GM12878 (cell line): ENCODE measurements around the gene MRPL50.

Experiments used
- EGR1 ChIP-seq, 2 experiments: IDR thresholded peaks; 1 replicate in 1 of 2; 2 replicates in 1 of 2; pipeline ENCODE4 v1.6.1; 2011 to 2012; ENCODE audit warnings: low read depth in 2 of 2, low read length in 2 of 2, borderline replicate concordance in 1 of 2, mild to moderate bottlenecking in 1 of 2, moderate library complexity in 1 of 2
- EP300 ChIP-seq, 2 experiments: fragments of 150-350 bp in 1 of 2; IDR thresholded peaks; 2 replicates each; pipeline ENCODE4 v1.6.1; 2011 to 2012; ENCODE audit warnings: low read depth in 2 of 2, low read length in 2 of 2, borderline replicate concordance in 1 of 2, improper control_type of control experiment in 1 of 2, inconsistent platforms in 1 of 2; ENCODE audit not compliant: control insufficient read depth in 1 of 2
- POLR2A ChIP-seq: IDR thresholded peaks from 2 replicates; pipeline ENCODE4 v1.6.1; 2011; ENCODE audit warnings: low read depth, mild to moderate bottlenecking, low read length
- RAD51 ChIP-seq: fragments of 450-650 bp; IDR thresholded peaks from 2 replicates; pipeline ENCODE4 v1.6.1; 2016; ENCODE audit warnings: moderate library complexity, mild to moderate bottlenecking, inconsistent platforms
- RBBP5 ChIP-seq: fragments of 200-600 bp; sonication (generic); conservative IDR thresholded peaks from 2 replicates; pipeline ENCODE4 v1.6.1; 2016
- RFX5 ChIP-seq: IDR thresholded peaks from 2 replicates; pipeline ENCODE4 v1.6.1; 2011; ENCODE audit warnings: low read depth, low read length, improper control_type of control experiment
- SMC3 ChIP-seq: IDR thresholded peaks from 2 replicates; pipeline ENCODE4 v1.6.1; 2011; ENCODE audit warnings: low read length, improper control_type of control experiment, borderline replicate concordance
- SP1 ChIP-seq: IDR thresholded peaks from one replicate; pipeline ENCODE4 v1.6.1; 2011; ENCODE audit warnings: low read depth, low read length
- SUZ12 ChIP-seq: fragments of 200-600 bp; sonication (generic); IDR thresholded peaks from one replicate; pipeline ENCODE4 v1.6.1; 2018; ENCODE audit warnings: antibody characterized with exemption, mild to moderate bottlenecking; ENCODE audit not compliant: unreplicated experiment
- TF ChIP-seq, protein P1 (sequence below), 3 experiments: IDR thresholded peaks in 2 of 3; conservative IDR thresholded peaks in 1 of 3; 2 replicates each; pipeline ENCODE4 v1.5.1; 2011; ENCODE audit warnings: low read depth in 3 of 3, low read length in 3 of 3, mild to moderate bottlenecking in 3 of 3, control low read depth in 2 of 3, moderate library complexity in 2 of 3, inconsistent platforms in 1 of 3, mixed read lengths in 1 of 3; ENCODE audit not compliant: control insufficient read depth in 2 of 3, insufficient read depth in 1 of 3; ENCODE audit errors: extremely low read depth in 1 of 3
- TF ChIP-seq, protein P2 (sequence below): fragments of 450-650 bp; IDR thresholded peaks from 2 replicates; pipeline ENCODE4 v1.6.1; 2017; ENCODE audit warnings: mild to moderate bottlenecking

DNA sequence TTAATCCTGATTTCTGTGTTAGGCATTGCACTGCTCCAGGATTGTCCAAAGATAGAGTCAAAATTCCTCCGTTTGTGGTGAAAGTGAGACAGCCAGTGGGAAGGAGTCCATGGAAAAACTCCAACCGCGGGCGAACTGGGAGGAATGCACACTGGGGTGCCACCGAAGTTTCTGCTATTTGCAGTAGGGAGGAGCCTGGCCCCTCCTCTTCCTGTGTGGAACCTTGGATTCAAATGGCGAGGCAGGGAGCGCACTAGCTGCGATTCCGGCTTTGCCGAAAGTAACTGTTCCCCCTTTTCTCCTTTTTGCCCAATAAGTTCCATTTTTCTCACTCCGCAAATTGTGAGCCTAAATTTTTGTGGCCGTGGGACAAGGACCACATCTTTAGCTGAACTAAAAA is 22.9 kb downstream of the MRPL50 start:
- TF ChIP-seq, protein P1, sequence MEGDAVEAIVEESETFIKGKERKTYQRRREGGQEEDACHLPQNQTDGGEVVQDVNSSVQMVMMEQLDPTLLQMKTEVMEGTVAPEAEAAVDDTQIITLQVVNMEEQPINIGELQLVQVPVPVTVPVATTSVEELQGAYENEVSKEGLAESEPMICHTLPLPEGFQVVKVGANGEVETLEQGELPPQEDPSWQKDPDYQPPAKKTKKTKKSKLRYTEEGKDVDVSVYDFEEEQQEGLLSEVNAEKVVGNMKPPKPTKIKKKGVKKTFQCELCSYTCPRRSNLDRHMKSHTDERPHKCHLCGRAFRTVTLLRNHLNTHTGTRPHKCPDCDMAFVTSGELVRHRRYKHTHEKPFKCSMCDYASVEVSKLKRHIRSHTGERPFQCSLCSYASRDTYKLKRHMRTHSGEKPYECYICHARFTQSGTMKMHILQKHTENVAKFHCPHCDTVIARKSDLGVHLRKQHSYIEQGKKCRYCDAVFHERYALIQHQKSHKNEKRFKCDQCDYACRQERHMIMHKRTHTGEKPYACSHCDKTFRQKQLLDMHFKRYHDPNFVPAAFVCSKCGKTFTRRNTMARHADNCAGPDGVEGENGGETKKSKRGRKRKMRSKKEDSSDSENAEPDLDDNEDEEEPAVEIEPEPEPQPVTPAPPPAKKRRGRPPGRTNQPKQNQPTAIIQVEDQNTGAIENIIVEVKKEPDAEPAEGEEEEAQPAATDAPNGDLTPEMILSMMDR (IDR thresholded peaks at IDR 0.05 in 2 of 3, conservative IDR thresholded peaks at IDR 0.05 in 1 of 3; ENCODE audit: control insufficient read depth in 2 of 3, extremely low read depth in 1 of 3, insufficient read depth in 1 of 3, low read depth in 3 of 3, low read length in 3 of 3) = no peak
- TF ChIP-seq SP1 (no peak), POLR2A (no peak), SUZ12 (no peak), RAD51 (no peak), SMC3 (no peak), RBBP5 (no peak), EP300 (IDR thresholded peaks at IDR 0.05; ENCODE audit: borderline replicate concordance in 1 of 2, control insufficient read depth in 1 of 2, low read depth in 2 of 2, low read length in 2 of 2) (no peak), EGR1 (IDR thresholded peaks at IDR 0.05; ENCODE audit: borderline replicate concordance in 1 of 2, low read depth in 2 of 2, low read length in 2 of 2) (no peak), RFX5 (no peak)
- TF ChIP-seq, protein P2, sequence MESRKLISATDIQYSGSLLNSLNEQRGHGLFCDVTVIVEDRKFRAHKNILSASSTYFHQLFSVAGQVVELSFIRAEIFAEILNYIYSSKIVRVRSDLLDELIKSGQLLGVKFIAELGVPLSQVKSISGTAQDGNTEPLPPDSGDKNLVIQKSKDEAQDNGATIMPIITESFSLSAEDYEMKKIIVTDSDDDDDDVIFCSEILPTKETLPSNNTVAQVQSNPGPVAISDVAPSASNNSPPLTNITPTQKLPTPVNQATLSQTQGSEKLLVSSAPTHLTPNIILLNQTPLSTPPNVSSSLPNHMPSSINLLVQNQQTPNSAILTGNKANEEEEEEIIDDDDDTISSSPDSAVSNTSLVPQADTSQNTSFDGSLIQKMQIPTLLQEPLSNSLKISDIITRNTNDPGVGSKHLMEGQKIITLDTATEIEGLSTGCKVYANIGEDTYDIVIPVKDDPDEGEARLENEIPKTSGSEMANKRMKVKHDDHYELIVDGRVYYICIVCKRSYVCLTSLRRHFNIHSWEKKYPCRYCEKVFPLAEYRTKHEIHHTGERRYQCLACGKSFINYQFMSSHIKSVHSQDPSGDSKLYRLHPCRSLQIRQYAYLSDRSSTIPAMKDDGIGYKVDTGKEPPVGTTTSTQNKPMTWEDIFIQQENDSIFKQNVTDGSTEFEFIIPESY = no peak
